Jurkat, Clone E6-1 (cell line): Measurements from ENCODE around the gene SEPTIN11.

Experiments used
- DNase-seq: peaks from one replicate; pipeline ENCODE4 v3.0.0-alpha.2; 2011; ENCODE audit warnings: low read depth, low spot score
- H3K4me3 ChIP-seq: 2 replicates; pipeline ENCODE4 v1.5.1; 2011; ENCODE audit warnings: mild to moderate bottlenecking, low read length, control low read depth, moderate library complexity

Gene SEPTIN11

GRCh38 chr4:76997077-76997476 is 47.5 kb downstream of the SEPTIN11 start:
- DNase-seq, result no peak

GRCh38 chr4:76997532-76997931 is 48.0 kb downstream of the SEPTIN11 start:
- no peak overlapping the region for H3K4me3 ChIP-seq
- no peak for DNase-seq

More at GRCh38 chr4:76997077-76997476, 47.5 kb downstream of the SEPTIN11 start:
- H3K4me3 ChIP-seq, result no peak overlapping the region

GRCh38 chr4:76998251-76998901 is 48.8 kb downstream of the SEPTIN11 start:
- H3K4me3 ChIP-seq, result no peak overlapping the region
- no peak for DNase-seq
